HG03439 (cell line): ENCODE measurements around the gene EIPR1.

Experiments
- ATAC-seq: cut with Tn5 transposase; IDR thresholded peaks from one replicate; pipeline ENCODE4 v1.9.1; 2021; ENCODE audit warnings: mild to moderate bottlenecking, moderate library complexity; ENCODE audit not compliant: unreplicated experiment

The EIPR1 gene

DNA sequence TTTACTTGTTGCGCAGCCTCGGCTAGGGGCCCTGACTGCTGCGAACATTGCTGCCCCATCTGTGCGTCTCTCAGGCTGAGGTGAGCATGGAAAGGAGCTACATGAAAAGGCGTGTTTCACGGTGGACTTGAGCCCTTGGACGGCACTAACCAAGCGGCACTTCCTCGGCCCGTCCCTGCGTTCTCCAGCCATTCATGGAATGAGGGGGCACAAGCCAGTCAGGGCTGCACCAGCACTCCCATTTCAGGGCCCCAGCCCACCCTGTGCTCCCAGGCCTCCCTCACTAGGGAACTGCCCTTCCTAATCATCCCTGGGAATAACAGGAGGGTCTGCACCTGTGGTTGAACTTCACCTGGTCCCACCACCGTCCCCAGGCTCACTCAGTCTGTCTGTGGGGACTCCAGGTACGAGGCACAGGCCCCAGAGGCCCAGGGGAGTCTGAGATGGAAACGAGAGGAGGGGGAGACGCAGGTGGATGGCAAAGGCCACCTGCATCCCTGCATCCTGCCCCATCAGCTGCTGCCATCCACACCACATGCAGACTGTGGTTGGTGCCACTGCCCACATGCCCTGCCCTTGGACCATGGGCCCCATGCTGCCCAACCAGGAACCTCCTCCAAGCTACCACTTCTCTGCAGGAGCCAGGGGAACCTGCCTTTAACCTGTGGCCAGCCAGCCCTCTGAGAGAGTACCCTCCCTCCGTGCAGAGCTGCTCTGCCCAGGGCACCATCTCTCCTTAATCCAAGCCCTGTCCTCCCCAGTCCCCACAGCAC is 99.7 kb downstream of the EIPR1 start:
- ATAC-seq = no peak

DNA sequence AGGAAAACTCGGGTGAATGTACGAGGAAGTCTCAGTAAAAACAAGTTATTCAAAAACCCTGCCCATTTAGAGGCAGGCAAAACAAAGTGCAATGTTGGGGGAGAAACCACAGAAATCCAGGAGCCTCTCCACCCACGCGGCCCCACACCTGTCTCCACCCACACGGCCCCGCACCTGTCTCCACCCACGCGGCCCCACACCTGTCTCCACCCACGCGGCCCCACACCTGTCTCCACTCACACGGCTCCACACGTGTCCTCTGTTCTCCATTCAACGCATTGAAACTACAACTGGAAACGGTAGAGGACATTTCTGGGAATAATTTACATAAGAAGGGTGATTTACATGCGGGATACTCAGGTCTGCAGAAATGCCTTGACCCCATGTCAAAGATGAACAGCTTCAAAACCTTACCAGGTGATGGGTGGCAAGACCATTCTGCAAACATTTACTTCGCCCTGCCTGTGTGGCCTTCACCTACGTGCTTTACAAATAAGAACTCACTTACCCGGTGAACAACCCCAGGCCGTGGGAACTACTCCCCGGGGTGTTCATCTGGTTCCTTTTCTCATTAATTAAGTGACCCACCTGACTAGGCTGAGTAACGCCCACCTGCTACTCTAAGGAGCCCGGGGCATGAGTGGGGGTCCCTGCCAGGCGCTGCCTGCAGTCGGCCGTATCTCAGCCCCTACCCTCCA is 100.4 kb downstream of the EIPR1 start:
- no peak for ATAC-seq

DNA sequence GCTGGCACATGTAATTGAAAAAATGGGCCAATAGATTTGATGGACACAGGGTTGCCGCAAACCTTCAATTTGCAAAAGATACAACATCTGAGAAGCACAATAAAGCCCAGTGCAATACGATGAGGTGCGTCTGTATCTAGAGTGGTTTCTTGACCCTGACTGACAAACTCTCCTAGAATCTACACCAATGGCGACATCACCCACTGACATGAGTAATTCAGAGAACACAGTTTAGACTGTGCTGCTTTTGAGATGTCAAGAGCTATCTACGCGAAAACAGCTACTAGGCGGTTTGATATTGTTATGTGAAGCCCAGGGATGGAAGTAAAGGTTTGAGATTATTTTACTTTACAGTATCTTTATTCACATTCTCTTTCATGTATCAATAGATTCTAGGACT is 104.9 kb downstream of the EIPR1 start:
- no peak for ATAC-seq

DNA sequence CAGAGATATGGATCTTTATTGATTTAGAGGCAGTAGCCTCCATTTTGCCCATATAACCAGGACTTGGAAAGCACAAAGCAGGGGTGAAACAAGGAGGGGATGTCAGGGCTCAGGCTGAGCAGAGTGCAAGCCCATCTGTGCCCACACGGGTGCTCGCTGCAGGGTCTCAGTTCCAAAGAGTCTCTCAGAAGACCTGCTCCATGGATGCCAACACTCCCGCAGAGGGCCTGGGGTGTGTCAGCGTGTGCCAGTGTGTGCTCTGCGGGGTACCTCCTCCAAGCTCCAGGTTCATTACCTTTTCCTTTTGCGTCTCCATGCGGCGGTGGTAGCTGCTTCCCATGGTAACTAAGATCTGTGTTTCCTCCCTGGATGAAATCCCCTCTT is 107.5 kb downstream of the EIPR1 start:
- no peak for ATAC-seq

DNA sequence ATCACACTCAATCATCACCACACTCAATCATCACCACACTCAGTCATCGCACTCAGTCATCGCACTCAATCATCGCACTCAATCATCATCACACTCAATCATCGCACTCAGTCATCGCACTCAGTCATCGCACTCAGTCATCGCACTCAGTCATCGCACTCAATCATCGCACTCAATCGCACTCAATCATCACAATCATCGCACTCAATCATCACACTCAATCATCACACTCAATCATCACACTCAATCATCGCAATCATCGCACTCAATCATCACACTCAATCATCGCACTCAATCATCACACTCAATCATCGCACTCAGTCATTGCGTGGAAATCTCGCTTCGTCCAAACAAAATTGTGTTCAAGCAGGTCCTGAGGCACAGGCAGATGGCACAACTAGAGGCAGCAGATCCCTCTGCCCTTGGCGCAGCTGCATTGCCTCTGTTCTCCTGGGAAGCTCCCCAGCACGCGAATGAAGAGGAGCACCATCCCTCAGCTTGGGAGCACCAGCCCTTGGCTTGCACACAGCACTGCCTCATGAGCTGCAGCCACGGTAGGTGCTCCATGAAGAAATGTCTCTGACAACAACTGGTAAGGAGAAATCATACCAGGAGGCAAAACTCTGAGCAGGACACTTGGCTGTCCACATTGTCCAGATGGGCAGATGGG is 108.1 kb downstream of the EIPR1 start:
- no peak for ATAC-seq

DNA sequence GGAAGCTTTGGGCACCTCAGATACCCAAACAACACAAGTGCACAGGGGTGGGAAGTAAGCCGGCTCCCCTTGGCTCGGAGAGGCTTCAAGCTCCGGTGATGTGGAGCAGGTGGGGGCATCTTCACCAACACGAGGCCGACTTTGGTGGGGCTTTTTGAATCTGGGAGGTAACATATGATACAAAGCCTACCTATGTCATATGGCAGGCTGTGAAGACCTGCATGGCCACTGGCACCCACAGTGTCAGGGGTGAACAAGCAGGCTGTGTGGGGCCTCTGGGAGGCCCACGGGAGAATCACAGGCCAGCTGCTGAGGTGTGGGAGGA is 109.0 kb downstream of the EIPR1 start:
- no peak for ATAC-seq

DNA sequence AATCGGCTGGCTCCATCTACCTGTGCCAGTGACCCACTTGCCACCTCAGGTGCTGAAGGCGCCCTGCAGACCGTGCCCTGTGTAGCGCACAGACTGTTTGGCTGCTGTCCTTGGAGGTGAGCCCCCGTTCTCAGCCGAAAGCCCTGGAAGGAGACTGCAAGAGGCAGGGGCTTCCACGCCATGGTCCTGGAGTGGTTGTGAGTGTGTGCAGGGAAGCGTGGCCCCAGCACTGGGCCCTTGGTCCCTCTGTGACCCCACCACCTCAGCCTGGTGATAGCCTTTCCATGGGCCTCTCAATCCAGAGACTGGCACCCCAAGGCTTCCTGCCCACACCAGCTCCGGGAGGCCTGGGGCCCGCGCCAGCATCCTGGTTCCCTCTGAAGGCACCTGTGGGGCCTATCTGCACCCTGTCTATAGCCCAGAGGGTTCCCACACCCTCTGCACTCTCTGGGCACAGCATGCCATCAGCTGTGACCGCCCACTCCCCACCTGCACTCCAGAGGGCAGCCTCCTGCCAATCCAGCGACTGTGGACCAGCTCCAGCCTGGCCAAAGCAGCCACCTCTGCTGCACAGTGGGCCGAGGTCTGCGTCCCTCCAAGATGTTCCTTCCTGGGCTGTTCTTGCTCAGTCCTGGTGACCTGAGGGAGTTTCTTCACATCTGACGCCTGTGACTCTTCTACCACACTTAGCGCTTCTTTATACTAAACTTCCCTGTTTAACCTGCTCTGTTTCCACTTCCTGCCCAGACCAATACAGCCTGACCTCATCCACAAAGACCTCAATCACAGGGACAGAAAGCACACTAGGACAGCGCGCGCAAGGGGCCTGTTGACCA is 109.5 kb downstream of the EIPR1 start:
- no peak for ATAC-seq

DNA sequence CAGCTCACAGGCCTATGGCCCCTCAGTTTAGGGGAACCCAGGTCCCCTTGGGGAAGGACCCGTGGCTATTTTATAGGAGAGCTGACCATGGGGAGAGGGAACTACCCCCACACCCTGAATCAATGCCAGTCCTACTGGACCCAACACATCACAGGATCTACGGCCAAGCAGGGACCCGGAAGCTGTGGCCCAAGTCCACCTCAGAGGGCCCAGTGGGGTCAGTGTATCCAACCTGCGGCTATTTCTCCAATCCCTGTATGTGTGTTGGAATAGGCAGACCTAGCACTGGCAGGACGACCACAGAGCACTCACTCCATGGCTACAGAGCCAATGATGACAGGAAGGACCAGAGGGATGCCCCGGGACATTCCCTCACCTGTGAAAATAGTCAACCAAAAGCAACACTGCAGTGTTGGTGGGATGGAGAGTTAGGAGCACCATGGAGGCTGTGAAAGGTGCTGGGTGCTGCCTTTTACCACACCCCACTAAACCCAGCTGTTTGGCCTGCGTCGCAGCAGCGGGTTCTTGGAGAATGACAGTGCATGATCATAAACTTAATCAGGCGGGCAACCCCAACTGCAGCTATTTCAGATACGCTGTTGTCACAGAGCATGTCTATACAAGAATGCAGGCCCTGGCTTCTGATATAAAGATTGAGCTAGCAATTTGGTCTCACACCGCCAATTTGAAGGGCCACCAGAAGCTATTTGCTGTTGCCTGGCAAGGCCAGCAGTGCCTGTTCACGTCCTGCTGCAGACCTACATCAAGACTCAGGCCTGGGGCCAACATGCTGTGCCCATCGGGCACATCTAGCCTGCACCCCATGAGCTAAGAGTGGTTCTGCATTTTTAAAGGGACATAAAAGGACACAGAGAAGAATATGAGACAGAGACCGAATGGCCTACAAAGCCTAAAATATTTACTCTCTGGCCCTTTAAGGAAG is 110.4 kb downstream of the EIPR1 start:
- ATAC-seq = no peak

DNA sequence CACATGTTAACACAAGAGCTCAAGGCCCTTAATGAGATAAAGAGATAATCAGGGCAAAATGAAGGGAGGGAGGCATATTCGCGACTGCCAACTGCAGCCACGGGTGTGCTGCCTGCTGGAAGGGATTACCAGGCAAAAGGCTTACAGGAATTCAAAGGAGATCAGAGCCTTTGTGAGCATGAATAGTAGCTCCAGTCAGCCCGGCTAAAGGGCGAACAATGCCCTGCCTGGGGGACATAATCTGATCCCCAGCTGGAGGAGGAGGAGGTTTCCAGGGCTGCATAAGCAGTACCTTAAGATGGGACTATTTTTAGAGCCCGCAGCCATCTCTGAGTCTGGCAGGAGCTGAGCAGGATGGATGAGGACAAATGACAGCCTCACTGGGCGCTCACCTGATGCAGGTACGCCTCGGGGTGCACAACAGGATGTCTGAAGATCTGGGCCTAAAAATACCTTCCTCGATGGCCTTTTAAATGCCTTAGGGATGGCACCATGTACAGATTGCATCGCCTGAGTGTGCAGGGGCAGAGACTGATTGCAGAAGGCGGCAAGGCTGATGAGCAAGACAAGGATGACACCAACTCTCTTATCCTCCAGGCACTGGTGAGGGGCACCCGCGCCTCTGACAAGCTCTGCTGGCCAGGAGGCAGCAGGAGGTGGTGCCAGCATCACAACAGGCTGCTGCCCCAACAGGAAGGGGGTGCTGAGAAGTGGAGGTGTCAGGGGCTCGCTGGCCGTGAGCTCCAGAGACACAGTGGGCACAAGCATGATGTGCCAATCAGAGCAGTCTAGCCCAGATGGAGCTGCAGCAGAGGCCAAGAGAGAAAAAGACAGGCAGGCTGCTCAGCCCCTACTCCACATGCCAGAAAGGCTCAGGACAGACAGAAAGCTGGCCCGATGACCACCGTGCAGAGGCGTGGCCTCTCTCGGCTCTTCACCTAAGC is 111.4 kb downstream of the EIPR1 start:
- ATAC-seq = no peak

DNA sequence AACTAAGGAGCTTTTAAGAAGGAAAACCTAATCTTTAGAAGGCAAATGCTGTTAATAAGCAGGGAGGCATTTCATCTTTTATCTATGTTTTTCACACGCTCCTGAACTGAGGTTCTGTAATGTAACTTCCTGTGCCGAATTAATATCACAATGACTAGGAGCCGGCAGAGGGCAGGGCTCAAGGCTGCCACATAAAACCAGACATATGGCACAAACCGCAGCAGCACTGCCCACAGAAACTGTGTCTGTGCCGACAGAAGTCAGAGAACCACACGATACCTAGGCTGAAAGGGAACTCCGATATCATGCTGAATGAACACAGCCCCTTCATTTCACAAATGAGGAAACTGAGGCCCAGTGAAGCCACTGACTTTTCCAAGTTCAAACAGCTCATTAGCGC is 112.1 kb downstream of the EIPR1 start:
- no peak for ATAC-seq

DNA sequence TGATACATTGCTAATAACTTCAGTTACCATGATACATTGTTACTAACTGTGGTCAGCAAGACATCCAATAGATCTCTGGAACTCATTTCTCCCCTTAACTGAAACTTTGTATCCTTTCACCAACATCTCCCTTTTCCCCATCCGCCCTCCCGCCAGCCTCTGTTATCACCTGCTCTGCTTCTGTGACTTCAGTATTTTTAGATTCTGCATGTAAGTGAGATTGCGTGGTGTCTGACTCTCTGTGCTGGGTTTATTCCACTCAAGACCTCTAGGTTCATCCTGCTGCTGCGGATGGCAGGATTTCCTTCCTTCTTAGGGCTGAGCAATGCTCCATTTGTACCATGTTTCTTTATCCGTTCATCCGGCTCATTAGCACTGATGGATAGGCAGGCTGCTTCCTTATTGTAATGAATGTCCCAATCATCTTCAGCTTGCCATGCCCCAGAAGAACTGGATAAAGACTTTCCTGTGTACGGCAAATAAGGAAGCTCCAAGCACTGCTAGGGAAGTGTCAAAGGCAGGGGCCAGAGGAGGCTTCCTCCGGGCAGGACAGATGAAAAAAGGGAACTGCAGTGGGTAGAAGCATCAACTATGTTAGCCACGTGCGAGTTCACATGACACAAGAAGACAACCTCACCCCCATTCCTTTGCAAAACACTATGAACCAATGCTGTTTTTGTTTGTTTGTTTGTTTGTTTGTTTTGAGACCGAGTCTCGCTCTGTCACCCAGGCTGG is 113.4 kb downstream of the EIPR1 start:
- no peak for ATAC-seq

DNA sequence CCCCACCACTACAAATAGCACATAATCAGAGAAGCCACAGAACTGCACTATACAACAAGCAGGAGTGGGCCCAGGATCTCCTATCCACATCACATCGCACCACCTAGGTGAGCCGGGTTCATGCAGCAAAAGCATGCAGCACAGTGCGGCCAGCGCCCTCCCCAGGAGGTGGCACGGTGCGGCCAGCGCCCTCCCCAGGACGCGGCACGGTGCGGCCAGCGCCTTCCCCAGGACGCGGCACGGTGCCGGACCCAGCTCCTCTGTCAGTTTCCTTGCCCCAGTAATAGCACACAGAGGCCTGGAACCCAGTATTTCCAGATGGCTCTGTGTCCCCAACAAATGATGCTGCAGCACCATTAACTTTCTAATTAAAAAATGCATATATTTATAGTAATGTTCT is 114.1 kb downstream of the EIPR1 start:
- no peak for ATAC-seq

DNA sequence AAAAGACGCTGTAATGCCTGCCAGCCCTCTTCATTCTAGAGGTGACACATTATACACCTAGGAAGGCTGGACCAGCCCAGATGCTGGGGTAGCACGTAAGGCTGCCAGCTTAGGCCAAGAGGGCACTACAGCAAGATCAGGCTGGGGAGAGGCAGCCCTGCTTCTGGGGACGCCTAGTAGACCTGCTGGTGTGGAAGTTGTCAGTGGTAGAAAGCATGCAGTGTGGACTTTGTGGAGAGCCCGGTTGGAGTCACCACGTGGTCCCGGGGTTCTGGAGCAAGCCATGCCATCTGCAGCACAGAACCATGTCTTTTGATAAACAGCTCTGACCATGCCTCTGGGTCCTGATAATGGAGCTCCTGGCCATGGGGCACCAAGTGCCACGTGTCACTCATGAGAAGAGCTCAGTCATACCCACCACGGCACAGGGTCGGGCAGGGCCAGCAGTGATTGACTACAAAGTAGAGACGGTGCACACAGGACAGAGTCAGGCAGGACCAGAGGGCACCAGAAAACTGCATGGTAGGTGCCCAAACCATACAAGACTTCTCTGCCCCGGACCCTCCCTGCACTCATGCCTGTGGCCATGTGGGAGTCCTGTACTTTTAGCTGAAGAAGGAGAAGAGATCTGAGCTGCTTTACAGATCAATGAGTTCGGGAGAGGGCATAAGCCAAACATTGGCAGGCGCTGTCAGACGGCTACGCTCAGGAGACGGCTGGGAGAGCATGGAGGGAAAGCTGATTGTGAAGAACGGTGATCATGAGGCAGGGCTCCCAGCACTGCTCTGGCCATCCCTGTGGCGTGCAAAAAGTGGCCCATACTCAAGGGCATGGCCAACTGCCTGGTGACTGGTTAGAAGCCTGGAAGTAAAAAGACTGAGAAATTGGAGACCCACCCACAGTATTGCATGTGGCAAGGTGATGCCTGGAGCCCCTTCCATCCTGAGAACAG is 114.9 kb downstream of the EIPR1 start:
- ATAC-seq = no peak

DNA sequence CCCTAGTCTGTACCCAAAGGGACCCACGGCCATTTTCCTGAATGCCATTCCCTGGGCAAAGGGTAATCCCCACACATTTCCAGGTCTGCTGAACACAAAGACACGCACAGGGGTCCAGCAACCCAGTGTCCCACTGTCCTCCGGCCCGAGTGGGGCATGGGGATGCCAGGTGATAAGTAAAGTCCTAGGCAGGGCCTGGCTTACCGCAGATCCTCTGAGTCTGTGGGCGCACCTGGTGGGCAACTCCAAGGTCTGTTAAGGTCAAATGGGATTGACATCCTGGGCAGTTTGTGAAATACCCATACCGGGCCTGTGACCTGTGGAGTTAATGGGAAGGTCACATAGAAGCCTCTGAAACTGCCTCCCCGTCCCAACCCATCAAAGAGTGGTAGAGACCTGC is 116.1 kb downstream of the EIPR1 start:
- ATAC-seq = no peak

DNA sequence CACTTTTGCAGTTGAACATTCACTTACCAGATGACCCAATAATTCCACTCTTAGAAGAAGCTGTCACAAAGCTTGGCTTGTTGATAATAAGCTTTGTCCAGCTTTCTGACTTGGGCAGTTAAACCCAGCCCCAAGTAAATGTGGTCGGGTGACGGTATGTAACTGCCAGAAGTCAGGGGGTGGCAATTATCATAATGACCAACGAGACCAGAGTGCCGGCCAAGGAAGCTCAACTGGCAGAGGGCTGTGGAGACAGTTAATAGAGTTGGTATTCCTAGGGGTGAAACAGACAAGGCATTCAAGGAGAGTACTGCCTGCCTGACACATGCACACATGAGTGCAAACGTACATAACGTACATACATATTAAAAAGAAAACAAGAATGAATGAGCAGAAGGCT is 116.7 kb downstream of the EIPR1 start:
- ATAC-seq = no peak

DNA sequence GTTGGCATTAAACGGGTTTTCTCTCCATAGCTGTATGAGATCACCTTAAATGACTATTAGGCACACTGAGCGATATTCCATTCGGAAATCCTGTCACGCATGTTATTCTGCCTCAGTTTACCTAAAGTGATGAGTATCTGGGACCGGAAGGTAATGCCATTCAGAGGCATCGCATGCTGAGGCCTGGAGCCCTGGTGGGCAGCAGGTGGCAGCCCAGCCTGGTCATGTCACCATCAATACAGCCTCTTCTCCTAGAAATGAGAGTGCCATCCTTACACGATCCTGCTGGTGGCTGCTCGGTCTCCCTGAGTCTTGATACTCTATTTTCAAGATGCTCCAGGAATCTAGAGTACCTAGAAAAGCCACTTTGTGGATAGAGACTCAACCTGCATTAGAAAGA is 119.8 kb downstream of the EIPR1 start:
- ATAC-seq = no peak

DNA sequence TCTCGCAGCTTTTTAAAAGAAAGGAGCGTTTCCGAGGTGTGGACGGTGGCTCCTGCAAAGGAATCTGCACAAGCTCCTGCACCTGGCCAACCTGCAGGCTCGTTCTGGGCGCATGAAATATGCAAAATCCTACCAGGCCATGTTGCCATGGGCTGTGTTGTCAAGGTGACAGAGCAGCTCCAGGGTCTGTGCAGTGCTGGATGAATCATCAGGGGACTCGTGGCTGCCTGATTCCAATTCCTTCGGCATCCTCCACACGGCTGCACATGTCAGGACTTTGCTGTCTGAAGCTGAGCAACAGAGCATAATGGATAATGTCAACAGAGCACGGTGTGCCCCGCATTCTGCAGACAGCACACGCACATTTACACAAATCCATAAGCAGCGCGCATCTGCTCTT is 120.5 kb downstream of the EIPR1 start:
- no peak for ATAC-seq
